ENCODE data around the gene GAL3ST1. TPM values are rescaled to one million over a fixed set of nuclear protein-coding genes. Genes with fewer than 3 reads are reported as not detected.
"Not testable (repeated sequence)": the region's sequence is repeated elsewhere in the genome, so short reads cannot be mapped to it uniquely, and the experiment has no call there.

Gene GAL3ST1
- total RNA-seq, 1 experiment from 2014 or later = 2.1 TPM

- no peaks in the 10 kb centered on the region for H3K9me3 ChIP-seq (ENCODE audit: control insufficient read depth in 1 of 2, insufficient read depth in 1 of 2, low read depth in 1 of 2, low read length in 2 of 2)
- H3K27ac ChIP-seq (ENCODE audit: low read depth, low read length) = no peak overlapping the region
- BruUV-seq (replicated peaks) = no TSS peak
- TF ChIP-seq SP1 (IDR thresholded peaks at IDR 0.05; ENCODE audit: low read depth) = no peak
- TF ChIP-seq EGR1 (IDR thresholded peaks at IDR 0.05; ENCODE audit: low read depth) = no peak
- TF ChIP-seq SIN3A (IDR thresholded peaks at IDR 0.05; ENCODE audit: low read depth) = no peak
- no peak for TF ChIP-seq ZFX (IDR thresholded peaks at IDR 0.05)
- no peak for TF ChIP-seq RAD21 (IDR thresholded peaks at IDR 0.05; ENCODE audit: low read depth)
- H2AFZ ChIP-seq (ENCODE audit: low read depth, low read length, poor library complexity, severe bottlenecking) = no peak overlapping the region
- ChIA-PET POLR2A (no interaction called here), CTCF (no interaction called here), RAD21 (ENCODE audit: low non-redundant PET in 1 of 2, low total read pairs in 2 of 2, uncharacterized antibody in 2 of 2, unreplicated experiment in 2 of 2) (no interaction called here)
- H3K9me2 ChIP-seq (ENCODE audit: insufficient read depth) = no peaks in the 10 kb centered on the region
- no peak overlapping the region for H3K4me3 ChIP-seq (replicated peaks in 1 of 2; ENCODE audit: low read depth in 1 of 2, low read length in 2 of 2)
- H3K79me2 ChIP-seq (ENCODE audit: insufficient read depth, low read length) = peaks cover 7% of the 10 kb centered on the region
- intact Hi-C loops (cut with micrococcal nuclease) = no loop called here
- H4K20me1 ChIP-seq (ENCODE audit: insufficient read depth) = no peaks in the 10 kb centered on the region
- no peak overlapping the region for H3K4me2 ChIP-seq (ENCODE audit: low read length)
- DNase-seq (ENCODE audit: low read depth, low spot score) = no peak
- no peak for ATAC-seq
- H3K9ac ChIP-seq (ENCODE audit: low read length) = no peak overlapping the region
- H3K4me1 ChIP-seq (ENCODE audit: control insufficient read depth in 1 of 2, insufficient read depth in 2 of 2, low read length in 2 of 2) = peaks cover 0 to 9% of the 10 kb centered on the region in 2 experiments; a peak in 2 of 4 replicates
- no peaks in the 10 kb centered on the region for H3K27me3 ChIP-seq (ENCODE audit: insufficient read depth, low read length)
- H3K36me3 ChIP-seq (ENCODE audit: control insufficient read depth in 1 of 2, insufficient read depth in 2 of 2, low read length in 2 of 2) = no peaks in the 10 kb centered on the region
Measured at GRCh38 chr22:30596199-30596598, 21.7 kb upstream of the GAL3ST1 start.

GRCh38 chr22:30592360-30592713 lies 17.9 kb upstream of the GAL3ST1 start:
- DNase-seq (ENCODE audit: low read depth, low spot score); ATAC-seq; H3K9me3 ChIP-seq (ENCODE audit: control insufficient read depth in 1 of 2, insufficient read depth in 1 of 2, low read depth in 1 of 2, low read length in 2 of 2); H3K27ac ChIP-seq (ENCODE audit: low read depth, low read length); H3K27me3 ChIP-seq (ENCODE audit: insufficient read depth, low read length); BruUV-seq (replicated peaks); POLR2A ChIA-PET; H4K20me1 ChIP-seq (ENCODE audit: insufficient read depth); H3K9me2 ChIP-seq (ENCODE audit: insufficient read depth); RAD21 ChIA-PET (ENCODE audit: low non-redundant PET in 1 of 2, low total read pairs in 2 of 2, uncharacterized antibody in 2 of 2, unreplicated experiment in 2 of 2): not testable (repeated sequence)
- H3K36me3 ChIP-seq (ENCODE audit: control insufficient read depth in 1 of 2, insufficient read depth in 2 of 2, low read length in 2 of 2) = peaks cover 18 to 27% of the 10 kb centered on the region in 2 experiments
- peaks cover 45% of the 10 kb centered on the region for H3K79me2 ChIP-seq (ENCODE audit: insufficient read depth, low read length)
- CTCF ChIA-PET = interaction anchor here (1.1 to 1.4 kb wide), 2 partner anchors 10 to 163 kb away, joined by 4 read pairs; no protein-coding TSS in a partner anchor
- H3K4me2 ChIP-seq (ENCODE audit: low read length) = peak overlapping the region; percentile 79
- peaks cover 9 to 20% of the 10 kb centered on the region in 2 experiments; a peak in 3 of 4 replicates for H3K4me1 ChIP-seq (ENCODE audit: control insufficient read depth in 1 of 2, insufficient read depth in 2 of 2, low read length in 2 of 2)
- peak overlapping the region; percentile 91 to 95 for H3K4me3 ChIP-seq (replicated peaks in 1 of 2; ENCODE audit: low read depth in 1 of 2, low read length in 2 of 2)
- intact Hi-C loops (cut with micrococcal nuclease) = loop anchor here (1.0 kb wide), 1 partner anchor 42 kb away; no protein-coding TSS in a partner anchor
- H3K9ac ChIP-seq (ENCODE audit: low read length) = peak overlapping the region; percentile 96; the same call in 1 of the 2 replicates
- H2AFZ ChIP-seq (ENCODE audit: low read depth, low read length, poor library complexity, severe bottlenecking) = peak overlapping the region; percentile 89
